Middle frontal gyrus (tissue), 1 donor: Measurements from ENCODE around the gene ELFN1.

Source experiments
- DNase-seq: peaks from one replicate; pipeline ENCODE4 v3.0.0-alpha.2; 2015; ENCODE audit warnings: low spot score; ENCODE audit errors: extremely low spot score

Gene ELFN1

GRCh38 chr7:1693991-1694524 is 24.0 kb downstream of the ELFN1 start:
- no peak for DNase-seq

- no peak for DNase-seq
Observed at GRCh38 chr7:1694611-1695511, 24.8 kb downstream of the ELFN1 start.

DNA sequence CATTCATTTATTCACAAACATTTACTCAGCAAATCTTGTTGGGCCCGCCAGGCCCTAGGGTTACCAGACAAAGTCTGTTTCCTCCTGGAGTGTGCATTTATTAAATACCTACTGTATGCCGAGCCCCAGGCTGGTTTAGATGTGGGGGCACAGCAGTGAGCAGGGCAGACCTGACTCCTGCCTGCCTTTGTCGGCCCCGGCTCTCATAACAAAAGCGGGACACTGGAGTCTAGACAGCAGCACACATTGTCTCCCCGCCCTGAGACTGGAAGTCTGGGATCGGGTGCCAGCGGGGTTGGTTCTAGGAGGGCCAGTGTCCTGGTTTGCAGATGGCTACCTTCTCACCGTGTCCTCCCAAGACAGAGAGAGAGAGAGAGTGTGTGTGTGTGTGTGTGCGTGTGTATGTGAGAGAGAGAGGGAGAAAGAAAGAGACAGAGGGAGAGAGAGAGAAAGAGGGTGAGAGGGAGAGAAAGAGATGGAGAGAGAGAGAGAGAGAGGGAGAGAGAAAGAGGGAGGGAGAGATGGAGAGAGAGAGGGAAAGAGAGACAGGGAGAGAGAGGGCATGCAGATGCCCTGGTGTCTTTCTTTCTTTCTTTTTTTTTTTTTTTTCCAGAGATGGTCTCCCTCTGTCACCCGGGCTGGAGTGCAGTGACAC is 25.9 kb downstream of the ELFN1 start:
- DNase-seq: no peak

DNA sequence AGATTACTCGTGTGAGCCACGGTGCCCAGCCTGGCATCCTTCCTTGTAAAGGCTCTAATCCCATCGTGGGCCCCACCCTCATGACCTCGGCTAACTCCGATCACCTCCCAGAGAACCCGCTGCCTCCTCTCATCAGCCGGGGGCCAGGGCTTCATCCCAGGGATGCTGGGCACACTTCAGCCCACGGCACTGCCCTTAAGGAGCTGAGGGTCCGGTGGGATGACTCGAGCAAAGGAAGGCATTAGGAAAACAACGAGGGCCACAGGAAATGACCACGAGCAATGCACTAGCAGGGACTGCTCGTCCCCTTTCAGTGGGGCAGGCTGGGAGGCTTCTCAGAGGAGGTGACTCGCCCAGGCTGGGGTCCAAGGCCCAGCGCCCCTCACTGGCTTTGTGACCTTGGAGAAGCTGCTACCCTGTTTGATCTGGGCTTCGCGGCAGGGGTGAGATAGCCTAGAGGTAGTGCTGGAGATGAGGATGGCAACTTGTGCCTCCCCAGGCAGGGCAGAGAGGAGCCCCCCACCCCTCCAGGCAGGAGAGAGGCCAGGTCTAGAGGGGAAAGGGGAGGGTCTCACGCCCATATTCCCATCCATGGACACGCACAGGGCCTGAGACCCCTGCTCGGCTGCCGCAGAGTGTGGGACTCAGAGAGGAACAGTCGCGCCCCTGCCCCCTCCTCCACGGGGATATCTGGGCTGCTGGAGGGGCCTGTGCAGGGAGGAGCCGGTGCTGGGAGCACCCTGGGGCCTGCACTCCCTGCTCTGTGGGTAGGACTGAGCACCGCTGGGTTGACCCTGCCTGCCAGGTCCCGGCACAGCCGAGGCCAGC is 26.8 kb downstream of the ELFN1 start:
- no peak for DNase-seq

- no peak for DNase-seq
Observed at GRCh38 chr7:1697499-1698125, 27.5 kb downstream of the ELFN1 start.

DNA sequence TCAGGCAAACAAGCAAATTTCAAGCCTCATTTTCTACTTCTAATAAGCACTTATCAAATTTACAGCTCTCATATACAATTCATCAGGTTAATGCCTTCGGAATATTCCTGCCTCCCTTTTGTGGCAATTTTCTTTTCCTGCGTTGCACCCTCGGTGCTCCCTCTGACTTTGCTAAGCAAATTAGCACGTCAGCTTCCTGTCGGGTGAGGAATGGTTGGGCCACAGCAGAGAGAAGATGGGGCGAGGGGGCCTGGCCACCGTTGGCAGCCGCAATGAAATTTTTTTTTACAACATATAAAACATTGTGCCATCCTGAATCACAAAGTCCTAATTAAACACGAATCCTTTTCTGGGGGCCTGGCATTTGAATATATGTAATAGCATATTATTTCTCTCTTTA is 28.1 kb downstream of the ELFN1 start:
- DNase-seq: no peak

DNA sequence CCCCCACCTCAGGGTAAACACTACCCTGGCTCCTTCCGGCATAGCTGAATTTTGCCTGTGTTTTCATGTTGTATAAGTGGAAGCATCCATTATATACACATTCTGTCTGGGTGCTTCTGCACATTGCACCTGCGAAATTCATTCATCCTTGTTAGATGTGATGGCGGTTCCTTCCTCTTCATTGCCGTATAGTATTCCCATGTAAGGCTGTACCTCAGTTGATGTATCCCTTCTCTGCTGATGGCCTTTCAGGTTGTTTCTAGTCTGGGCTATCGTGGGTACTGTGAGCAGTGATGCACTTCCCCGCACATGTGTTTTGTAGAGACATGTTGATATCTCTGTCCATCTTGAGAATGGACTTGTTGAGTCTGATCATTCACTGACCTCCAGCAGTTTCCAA is 28.9 kb downstream of the ELFN1 start:
- DNase-seq: no peak

DNA sequence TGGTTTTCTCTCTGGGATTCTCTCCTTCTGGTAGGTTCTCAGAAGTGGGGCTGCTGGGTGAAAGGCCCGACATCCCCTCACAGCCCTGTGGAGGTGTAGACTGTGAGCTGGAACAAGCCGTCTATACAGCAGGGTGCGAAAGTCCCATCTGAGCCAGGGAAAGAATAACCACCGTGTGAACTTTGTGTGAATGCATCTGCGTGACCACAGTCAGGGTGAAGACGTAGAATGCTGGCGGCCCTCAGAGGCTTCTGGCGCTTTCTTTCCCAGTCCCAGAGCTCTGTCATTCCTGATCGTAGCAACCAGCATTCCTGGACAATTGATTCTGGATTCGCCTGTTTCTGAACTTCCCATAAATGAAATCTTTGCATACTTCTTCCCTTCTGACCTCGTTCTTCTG is 30.0 kb downstream of the ELFN1 start:
- DNase-seq: no peak

- no peak for DNase-seq
Observed at GRCh38 chr7:1700536-1701333, 30.7 kb downstream of the ELFN1 start.

GRCh38 chr7:1702652-1703051 is 32.6 kb downstream of the ELFN1 start:
- no peak for DNase-seq

GRCh38 chr7:1703441-1703840 is 33.4 kb downstream of the ELFN1 start:
- no peak for DNase-seq

- DNase-seq: no peak
Observed at GRCh38 chr7:1703871-1704810, 34.1 kb downstream of the ELFN1 start.

- no peak for DNase-seq
Observed at GRCh38 chr7:1704811-1705738, 35.0 kb downstream of the ELFN1 start.

- no peak for DNase-seq
Observed at GRCh38 chr7:1705856-1706255, 35.8 kb downstream of the ELFN1 start.

- DNase-seq: no peak
Observed at GRCh38 chr7:1706381-1706720, 36.3 kb downstream of the ELFN1 start.

GRCh38 chr7:1706721-1707613 is 36.9 kb downstream of the ELFN1 start:
- DNase-seq: no peak
